ENCODE measurements around the gene NKAIN1. TPM values are rescaled to one million over a fixed set of nuclear protein-coding genes. Genes with fewer than 3 reads are reported as not detected.
"Not testable (repeated sequence)": the region's sequence is repeated elsewhere in the genome, so short reads cannot be mapped to it uniquely, and the experiment has no call there.

NKAIN1 gene
- total RNA-seq (2014; rRNA removed; shearing (Covaris generic)) = 20.2 and 20.9 TPM in 2 replicates

- Histone ChIP-seq H3K4me1 (peaks cover 15% of the 10 kb centered on the region), H3K27ac (no peak within 1 kb of the TSS), H3K36me3 (no peaks in the 10 kb centered on the region), H3K27me3 (no peaks in the 10 kb centered on the region), H3K4me3 (peak within 1 kb of the TSS; percentile 65), H3K9me3 (replicated peaks) (no peaks in the 10 kb centered on the region)
- DNase-seq = peak; percentile 71 to 72
Observed at GRCh38 chr1:31239653-31240241, at the start of gene NKAIN1. NKAIN1 (minus strand) TSS chr1:31239887; CDS start chr1:31239547, 340 bp downstream.

DNA sequence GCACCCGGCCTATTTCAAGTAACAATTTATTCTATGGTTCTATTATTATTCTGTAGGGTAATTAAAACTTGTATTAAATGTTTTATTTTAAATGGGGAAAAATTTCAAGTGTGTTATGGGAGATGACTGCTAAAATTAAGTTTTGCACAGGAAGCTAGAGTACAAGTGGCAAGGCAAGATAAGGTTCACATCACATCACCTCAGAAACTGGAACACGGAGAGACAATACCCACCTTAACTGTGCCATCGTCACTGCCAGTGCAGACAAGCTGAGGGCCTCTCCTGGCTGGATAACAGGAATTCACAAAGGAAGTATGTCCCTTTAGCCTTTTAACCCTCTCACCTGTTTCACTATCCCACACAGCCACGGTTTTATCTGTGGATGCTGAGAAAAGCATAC is 49.3 kb upstream of the NKAIN1 start:
- Histone ChIP-seq H3K4me3 (no peak overlapping the region), H3K27me3 (no peaks in the 10 kb centered on the region), H3K36me3 (peaks cover 88% of the 10 kb centered on the region), H3K4me1 (no peaks in the 10 kb centered on the region), H3K27ac (no peak overlapping the region), H3K9me3 (replicated peaks) (no peaks in the 10 kb centered on the region)
- DNase-seq = no peak

- H3K36me3 ChIP-seq = peaks cover 88% of the 10 kb centered on the region
- H3K9me3 ChIP-seq (replicated peaks); H3K4me3 ChIP-seq; H3K27ac ChIP-seq; DNase-seq; H3K4me1 ChIP-seq; H3K27me3 ChIP-seq: not testable (repeated sequence)
Observed at GRCh38 chr1:31287791-31288190, 48.1 kb upstream of the NKAIN1 start.

- peaks cover 86% of the 10 kb centered on the region for H3K36me3 ChIP-seq
- H3K27me3 ChIP-seq; H3K27ac ChIP-seq; DNase-seq; H3K4me3 ChIP-seq; H3K9me3 ChIP-seq (replicated peaks); H3K4me1 ChIP-seq: not testable (repeated sequence)
Observed at GRCh38 chr1:31282426-31282825, 42.7 kb upstream of the NKAIN1 start.

- no peak for DNase-seq
- no peak overlapping the region for H3K4me3 ChIP-seq
- H3K9me3 ChIP-seq (replicated peaks) = no peaks in the 10 kb centered on the region
- no peaks in the 10 kb centered on the region for H3K4me1 ChIP-seq
- H3K36me3 ChIP-seq = peaks cover 89% of the 10 kb centered on the region
- H3K27ac ChIP-seq = no peak overlapping the region
- no peaks in the 10 kb centered on the region for H3K27me3 ChIP-seq
Observed at GRCh38 chr1:31273619-31274018, 33.9 kb upstream of the NKAIN1 start.

- peaks cover 89% of the 10 kb centered on the region for H3K36me3 ChIP-seq
- no peak for DNase-seq
Observed at GRCh38 chr1:31272369-31272768, 32.7 kb upstream of the NKAIN1 start.

DNA sequence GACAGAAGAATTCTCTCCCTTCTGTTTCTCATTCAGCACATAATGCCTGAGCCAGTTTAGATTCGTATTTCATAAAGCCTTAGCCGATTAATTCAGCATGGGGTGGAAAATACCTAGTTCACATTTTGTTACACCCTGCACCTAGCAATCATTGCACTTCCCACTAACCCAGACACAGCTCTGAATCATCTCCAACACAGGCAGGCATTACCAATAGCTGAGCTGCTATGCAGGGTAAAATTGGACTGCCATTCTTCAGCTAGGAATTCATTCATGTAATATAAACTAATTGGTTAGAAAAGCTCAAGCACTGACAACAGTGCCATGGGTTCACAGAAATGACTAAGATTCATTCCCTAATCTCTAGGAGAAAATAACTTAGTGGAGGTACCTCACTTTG is 26.9 kb upstream of the NKAIN1 start:
- Histone ChIP-seq H3K36me3 (peaks cover 88% of the 10 kb centered on the region), H3K27ac (no peak overlapping the region), H3K9me3 (replicated peaks) (no peaks in the 10 kb centered on the region), H3K4me3 (no peak overlapping the region), H3K27me3 (no peaks in the 10 kb centered on the region), H3K4me1 (no peaks in the 10 kb centered on the region)
- DNase-seq = no peak

More at GRCh38 chr1:31272369-31272768, 32.7 kb upstream of the NKAIN1 start:
- no peaks in the 10 kb centered on the region for H3K27me3 ChIP-seq
- H3K4me1 ChIP-seq = no peaks in the 10 kb centered on the region
- H3K9me3 ChIP-seq (replicated peaks) = no peaks in the 10 kb centered on the region
- no peak overlapping the region for H3K4me3 ChIP-seq
- no peak overlapping the region for H3K27ac ChIP-seq

DNA sequence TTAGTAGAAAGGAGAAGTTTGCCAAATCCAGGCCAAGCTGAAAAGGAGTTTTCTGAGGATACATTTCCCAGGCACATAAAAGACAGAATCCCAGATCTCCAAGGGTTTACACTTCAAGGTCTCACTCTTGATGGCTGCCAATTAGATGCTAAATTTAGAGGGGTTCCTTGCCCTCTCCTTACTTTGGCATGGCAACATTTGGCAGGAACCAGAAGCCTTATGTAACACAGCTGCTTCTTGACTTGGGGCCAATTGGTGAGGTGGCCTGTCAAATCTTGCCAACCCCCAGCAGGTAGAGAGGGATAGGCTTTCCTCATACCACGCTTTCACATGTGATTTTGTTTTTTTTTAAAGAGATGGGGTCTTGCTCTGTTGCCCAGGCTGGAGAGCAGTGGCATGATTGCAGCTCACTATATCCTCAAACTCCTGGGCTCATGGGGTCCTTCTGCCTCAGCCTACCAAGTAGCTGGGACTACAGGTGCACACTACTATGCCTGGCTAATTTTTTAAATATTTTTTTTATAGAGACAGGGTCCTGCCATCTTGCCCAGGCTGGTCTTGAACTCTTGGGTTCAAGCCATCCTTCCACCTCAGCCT is 25.2 kb upstream of the NKAIN1 start:
- peaks cover 83% of the 10 kb centered on the region for H3K36me3 ChIP-seq
- no peaks in the 10 kb centered on the region for H3K4me1 ChIP-seq
- no peaks in the 10 kb centered on the region for H3K27me3 ChIP-seq
- DNase-seq = no peak
- no peak overlapping the region for H3K4me3 ChIP-seq
- H3K27ac ChIP-seq = no peak overlapping the region
- H3K9me3 ChIP-seq (replicated peaks) = no peaks in the 10 kb centered on the region

- H3K27me3 ChIP-seq = no peaks in the 10 kb centered on the region
Observed at GRCh38 chr1:31263408-31263807, 23.7 kb upstream of the NKAIN1 start.

GRCh38 chr1:31262393-31262792 is 22.7 kb upstream of the NKAIN1 start:
- H3K36me3 ChIP-seq = peaks cover 79% of the 10 kb centered on the region
- H3K9me3 ChIP-seq (replicated peaks); DNase-seq; H3K4me1 ChIP-seq; H3K4me3 ChIP-seq; H3K27me3 ChIP-seq; H3K27ac ChIP-seq: not testable (repeated sequence)

More at GRCh38 chr1:31263408-31263807, 23.7 kb upstream of the NKAIN1 start:
- Histone ChIP-seq H3K36me3 (peaks cover 82% of the 10 kb centered on the region), H3K4me1 (no peaks in the 10 kb centered on the region), H3K4me3 (no peak overlapping the region), H3K27ac (no peak overlapping the region), H3K9me3 (replicated peaks) (no peaks in the 10 kb centered on the region)
- DNase-seq = no peak

DNA sequence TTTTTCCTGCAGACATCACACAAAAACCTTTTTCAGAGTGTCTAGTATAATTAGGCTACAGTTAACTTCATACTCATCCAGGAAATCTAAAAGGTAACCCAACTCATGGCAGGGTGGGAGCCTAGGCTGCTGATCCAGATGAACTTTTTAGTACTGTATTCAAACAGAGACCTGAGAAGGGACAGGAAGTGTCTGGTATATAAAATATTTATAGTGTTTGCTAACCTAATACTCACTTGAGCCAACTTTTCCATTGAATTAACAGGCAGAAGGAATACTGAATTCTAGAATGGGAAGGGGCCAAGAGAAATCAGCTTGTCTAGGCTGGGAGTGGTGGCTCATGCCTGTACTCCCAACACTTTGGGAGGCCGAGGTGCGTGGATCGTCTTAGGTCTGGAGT is 22.2 kb upstream of the NKAIN1 start:
- H3K36me3 ChIP-seq = peaks cover 78% of the 10 kb centered on the region
- H3K4me3 ChIP-seq = no peak overlapping the region
- no peak for DNase-seq
- no peaks in the 10 kb centered on the region for H3K27me3 ChIP-seq
- H3K9me3 ChIP-seq (replicated peaks) = no peaks in the 10 kb centered on the region
- H3K27ac ChIP-seq = no peak overlapping the region
- H3K4me1 ChIP-seq = no peaks in the 10 kb centered on the region

DNA sequence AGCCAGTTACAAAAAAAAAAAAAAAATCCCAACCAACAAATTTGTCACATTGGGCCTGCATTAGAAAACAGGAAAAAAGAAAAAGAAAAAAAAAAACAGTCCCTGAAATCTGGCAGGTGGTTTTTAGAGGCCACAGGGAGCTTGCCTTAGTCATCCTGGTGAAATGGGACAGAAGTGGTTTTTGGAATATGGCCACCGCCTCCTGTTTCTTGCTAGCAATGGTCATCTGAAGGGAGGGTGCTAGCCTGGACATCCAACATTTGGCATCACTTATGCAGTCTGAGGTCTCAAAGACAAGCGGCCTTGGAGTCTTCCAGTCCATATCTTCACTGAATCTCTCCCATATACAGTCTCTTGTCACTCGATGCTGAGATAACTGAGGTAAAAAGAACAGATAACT is 20.1 kb upstream of the NKAIN1 start:
- Histone ChIP-seq H3K27ac (no peak overlapping the region), H3K9me3 (replicated peaks) (no peaks in the 10 kb centered on the region), H3K36me3 (peaks cover 58% of the 10 kb centered on the region), H3K4me3 (no peak overlapping the region), H3K4me1 (no peaks in the 10 kb centered on the region), H3K27me3 (no peaks in the 10 kb centered on the region)
- DNase-seq = no peak

GRCh38 chr1:31258581-31258980 is 18.9 kb upstream of the NKAIN1 start:
- Histone ChIP-seq H3K9me3 (replicated peaks) (no peaks in the 10 kb centered on the region), H3K27me3 (no peaks in the 10 kb centered on the region), H3K36me3 (peaks cover 51% of the 10 kb centered on the region), H3K4me1 (no peaks in the 10 kb centered on the region), H3K27ac (no peak overlapping the region), H3K4me3 (no peak overlapping the region)
- DNase-seq = no peak

- H3K36me3 ChIP-seq = peaks cover 40% of the 10 kb centered on the region
- DNase-seq = no peak
- no peaks in the 10 kb centered on the region for H3K27me3 ChIP-seq
- no peaks in the 10 kb centered on the region for H3K4me1 ChIP-seq
- no peak overlapping the region for H3K4me3 ChIP-seq
- H3K27ac ChIP-seq = no peak overlapping the region
- no peaks in the 10 kb centered on the region for H3K9me3 ChIP-seq (replicated peaks)
Observed at GRCh38 chr1:31257213-31257612, 17.5 kb upstream of the NKAIN1 start.

DNA sequence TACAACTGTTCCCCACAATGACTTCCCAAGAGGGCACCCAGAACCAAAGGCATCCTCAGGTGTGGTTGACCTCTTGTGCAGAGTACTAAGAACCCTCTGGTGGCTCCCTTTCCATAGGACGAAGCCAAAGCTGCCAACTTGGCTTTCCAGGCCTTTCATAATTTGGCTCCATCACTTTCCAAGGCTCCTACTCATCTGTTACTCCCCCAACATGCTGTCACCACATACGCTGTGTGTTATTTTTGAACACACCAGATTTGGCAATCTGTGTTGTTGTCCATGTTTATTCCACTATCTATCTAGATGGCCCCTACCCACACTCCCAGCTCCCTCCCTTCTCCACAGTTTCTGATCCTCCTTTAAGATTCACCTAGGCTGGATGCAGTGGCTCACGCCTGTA is 10.2 kb upstream of the NKAIN1 start:
- no peaks in the 10 kb centered on the region for H3K27me3 ChIP-seq
- DNase-seq = no peak

DNA sequence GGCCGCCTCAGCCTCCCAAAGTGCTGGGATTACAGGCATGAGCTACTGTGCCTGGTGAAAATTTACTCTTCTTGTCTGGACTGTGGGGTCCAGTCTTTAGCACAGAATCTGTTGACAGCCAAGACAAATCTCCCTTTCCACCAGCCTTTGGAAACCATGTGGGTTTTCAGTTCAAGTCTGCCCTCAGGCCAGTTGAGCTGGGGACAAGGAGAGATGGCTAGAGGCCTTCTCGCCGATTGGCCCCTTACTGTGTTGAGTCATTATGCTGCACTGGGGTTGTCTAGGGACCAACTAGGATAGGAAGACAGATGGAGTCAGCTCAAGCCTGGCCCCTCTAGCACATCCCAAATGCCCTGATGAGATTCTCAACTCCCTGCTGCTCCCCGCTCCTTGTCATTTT is 8.6 kb upstream of the NKAIN1 start:
- Histone ChIP-seq H3K9me3 (replicated peaks) (no peaks in the 10 kb centered on the region), H3K4me1 (peaks cover 16% of the 10 kb centered on the region), H3K27me3 (no peaks in the 10 kb centered on the region), H3K27ac (no peak overlapping the region), H3K4me3 (no peak overlapping the region), H3K36me3 (no peaks in the 10 kb centered on the region)
- DNase-seq = peak in 1 of 2 experiments; percentile 31

More for the DNA sequence above, 10.2 kb upstream of the NKAIN1 start:
- no peaks in the 10 kb centered on the region for H3K9me3 ChIP-seq (replicated peaks)
- H3K4me1 ChIP-seq = peaks cover 1% of the 10 kb centered on the region
- H3K4me3 ChIP-seq = no peak overlapping the region
- no peak overlapping the region for H3K27ac ChIP-seq
- no peaks in the 10 kb centered on the region for H3K36me3 ChIP-seq
